AG08395 (cell line): ENCODE results near the gene ATP5F1C.
"Not testable (repeated sequence)": the region's sequence is repeated elsewhere in the genome, so short reads cannot be mapped to it uniquely, and the experiment has no call there.

Experiments used
- DNase-seq: peaks from one replicate; pipeline ENCODE4 v3.0.0; 2012; ENCODE audit warnings: mixed read lengths, low spot score

Gene ATP5F1C

DNA sequence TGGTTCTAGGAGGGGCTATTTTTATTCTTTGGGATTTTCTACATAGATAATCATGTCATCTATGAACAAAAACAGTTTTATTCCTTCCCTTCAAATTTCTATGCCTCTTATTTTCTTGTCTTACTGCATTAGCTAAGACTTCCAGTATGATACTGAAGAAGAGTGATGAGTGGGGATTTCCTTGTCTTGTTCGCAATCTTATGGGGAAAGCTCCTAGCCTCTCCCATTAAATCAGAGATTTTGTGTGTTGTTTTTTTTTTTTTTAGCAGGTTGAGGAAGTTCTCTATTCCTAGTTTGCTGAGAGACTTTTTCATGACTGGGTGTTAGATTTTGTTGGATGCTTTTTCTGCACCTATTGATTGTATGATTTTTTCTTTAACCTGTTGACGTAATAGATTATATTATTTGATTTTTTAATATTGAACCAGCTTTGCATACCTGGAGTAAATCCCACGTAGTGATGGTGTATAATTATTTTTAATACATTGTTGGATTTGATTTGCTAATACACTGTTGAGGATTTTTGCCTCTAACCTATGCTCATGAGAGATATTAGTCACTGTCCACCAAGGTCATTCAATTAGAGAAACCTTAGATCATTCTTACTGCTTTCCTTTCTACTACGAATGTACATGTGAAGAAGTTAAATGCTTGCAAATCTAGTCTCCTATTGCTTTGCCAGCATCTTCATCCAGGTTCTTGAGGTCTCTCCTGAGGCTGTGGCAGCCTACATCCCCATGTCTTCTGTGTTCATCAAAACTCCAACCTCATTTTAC is 6.5 kb downstream of the ATP5F1C start:
- no peak for DNase-seq

DNA sequence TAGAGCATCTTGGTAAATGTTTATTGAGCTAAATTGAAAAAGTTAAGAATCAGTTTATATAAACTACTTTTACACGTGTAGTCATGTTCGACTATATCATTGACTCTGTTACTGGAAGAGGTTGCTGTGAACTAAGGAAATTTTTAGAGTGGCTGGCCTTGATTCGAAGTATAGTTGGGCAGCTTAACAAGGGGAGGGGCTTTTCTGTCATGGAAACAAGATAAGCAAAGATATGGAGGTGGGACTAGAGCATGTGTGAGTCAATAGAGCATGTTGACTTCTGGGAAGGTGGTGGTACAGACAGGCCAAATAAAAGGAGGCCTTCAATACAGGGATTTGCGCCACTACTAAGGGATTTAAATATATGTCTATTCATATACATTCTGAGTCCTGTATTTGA is 7.6 kb downstream of the ATP5F1C start:
- DNase-seq: no peak

- peak; percentile 86 for DNase-seq
These were observed 9.6 kb downstream of the ATP5F1C start for GRCh38 chr10:7797582-7797981.

DNA sequence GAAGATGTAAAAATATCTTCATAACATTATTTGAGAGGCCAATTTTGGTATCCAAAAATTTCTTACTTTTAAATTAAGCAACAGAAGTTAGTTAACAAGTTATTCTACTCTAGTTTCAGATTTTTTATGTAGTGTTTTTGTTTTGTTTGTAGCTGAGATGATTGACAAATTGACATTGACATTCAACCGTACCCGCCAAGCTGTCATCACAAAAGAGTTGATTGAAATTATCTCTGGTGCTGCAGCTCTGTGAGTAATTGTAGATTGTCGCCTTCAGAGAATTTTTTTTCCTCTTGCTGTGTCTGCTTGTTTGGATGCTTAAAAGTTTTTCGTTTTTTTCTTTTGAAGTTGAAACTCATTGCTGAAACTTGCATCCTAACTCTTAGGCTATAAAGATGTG is 14.6 kb downstream of the ATP5F1C start:
- no peak for DNase-seq

- DNase-seq: no peak
These were observed 16.2 kb downstream of the ATP5F1C start for GRCh38 chr10:7804216-7804615.

- no peak for DNase-seq
These were observed 16.8 kb downstream of the ATP5F1C start for GRCh38 chr10:7804741-7805140.

- no peak for DNase-seq
These were observed 20.8 kb downstream of the ATP5F1C start for GRCh38 chr10:7808686-7809267.

DNA sequence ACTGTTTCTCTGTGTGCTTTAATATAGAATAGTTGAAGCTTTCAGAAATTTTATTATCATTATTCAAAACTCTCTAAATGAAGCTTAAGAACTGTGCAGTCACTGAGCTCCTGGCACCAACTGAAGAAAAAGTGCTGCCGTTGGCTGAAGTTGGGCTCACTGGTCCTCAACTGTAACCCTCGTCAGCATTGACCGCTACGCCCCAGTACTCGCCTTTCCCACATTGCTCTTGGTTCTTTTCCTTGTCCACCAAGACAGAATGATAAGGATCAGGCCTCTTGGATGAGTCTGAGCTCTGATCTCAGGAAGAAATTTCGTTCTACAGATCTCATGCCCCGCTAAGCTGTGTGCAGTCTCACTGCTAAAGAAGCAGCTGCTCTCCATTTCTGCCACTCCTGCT is 22.5 kb downstream of the ATP5F1C start:
- DNase-seq: no peak

GRCh38 chr10:7811000-7811399 is 23.0 kb downstream of the ATP5F1C start:
- DNase-seq: no peak

- DNase-seq: not testable (repeated sequence)
These were observed 23.8 kb downstream of the ATP5F1C start for GRCh38 chr10:7811743-7812142.

GRCh38 chr10:7813481-7813880 is 25.5 kb downstream of the ATP5F1C start:
- DNase-seq: no peak

GRCh38 chr10:7817576-7817975 is 29.6 kb downstream of the ATP5F1C start:
- no peak for DNase-seq

GRCh38 chr10:7817984-7818294 is 30.0 kb downstream of the ATP5F1C start:
- DNase-seq: no peak

GRCh38 chr10:7818295-7819120 is 30.5 kb downstream of the ATP5F1C start, which contains the start of gene TAF3:
TSS of gene TAF3 (plus strand) at chr10:7818505. CDS start at chr10:7818710, 205 bp downstream.
- peak; percentile 93 for DNase-seq

- DNase-seq: peak; percentile 57
These were observed 31.1 kb downstream of the ATP5F1C start for GRCh38 chr10:7819121-7819460.

GRCh38 chr10:7824251-7824650 is 36.3 kb downstream of the ATP5F1C start:
- no peak for DNase-seq

- DNase-seq: peak; percentile 10
These were observed 39.0 kb downstream of the ATP5F1C start for GRCh38 chr10:7826971-7827370.

GRCh38 chr10:7829289-7829834 is 41.4 kb downstream of the ATP5F1C start:
- no peak for DNase-seq

DNA sequence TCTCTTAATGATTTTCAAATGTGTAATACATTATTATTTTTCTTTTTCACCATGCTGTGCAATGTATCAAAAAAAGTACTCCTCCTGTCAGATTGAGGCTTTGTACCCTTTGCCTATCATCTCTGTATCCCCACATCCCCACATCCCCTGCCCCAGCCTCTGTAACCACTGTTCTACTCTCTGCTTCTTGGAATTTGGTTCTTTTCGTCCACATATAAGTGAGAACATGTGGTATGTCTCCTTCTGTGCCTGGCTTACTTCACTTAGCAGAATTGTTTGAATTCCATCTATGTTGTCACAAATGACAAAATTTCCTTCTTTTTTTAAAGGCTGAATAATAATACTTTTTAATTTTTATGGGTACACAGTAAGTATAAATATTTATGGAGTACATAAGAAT is 44.1 kb downstream of the ATP5F1C start:
- DNase-seq: no peak

- no peak for DNase-seq
These were observed 45.2 kb downstream of the ATP5F1C start for GRCh38 chr10:7833210-7833609.

GRCh38 chr10:7834262-7834661 is 46.3 kb downstream of the ATP5F1C start:
- DNase-seq: no peak

GRCh38 chr10:7836571-7836970 is 48.6 kb downstream of the ATP5F1C start:
- no peak for DNase-seq

GRCh38 chr10:7846591-7846990 is 58.6 kb downstream of the ATP5F1C start:
- DNase-seq: no peak
